ENCODE measurements around the gene KASH5. TPM values are rescaled to one million over a fixed set of nuclear protein-coding genes. Genes with fewer than 3 reads are reported as not detected.

KASH5 gene
- total RNA-seq, 2 experiments from 2014 or later = 12.0 to 16.3 TPM

DNA sequence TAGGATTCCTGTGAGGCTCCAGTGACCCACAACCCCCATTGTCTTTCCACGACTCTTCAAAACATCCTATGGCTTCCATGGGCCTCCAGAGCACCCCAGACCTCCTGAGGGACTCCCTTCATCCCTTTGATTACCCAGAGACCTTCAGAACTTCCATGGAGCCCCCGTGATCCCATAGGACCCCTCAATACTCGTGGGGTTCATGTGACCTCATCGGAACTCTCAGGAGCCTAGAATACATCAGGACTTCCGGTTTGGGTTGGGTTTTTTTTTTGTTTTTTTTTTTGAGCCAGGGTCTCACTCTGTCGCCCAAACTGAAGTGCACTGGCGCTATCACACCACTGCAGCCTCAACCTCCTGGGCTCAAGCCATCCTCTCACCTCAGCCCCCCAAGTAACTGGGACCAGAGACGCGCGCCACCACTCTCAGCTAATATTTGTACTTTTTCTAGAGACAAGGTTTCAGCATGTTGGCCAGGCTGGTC, 65.8 kb downstream of the KASH5 start:
- CTCF ChIA-PET (ENCODE audit: unreplicated experiment) = no interaction called here
- Histone ChIP-seq H3K79me2 (ENCODE audit: insufficient read depth, low read depth, low read length) (peaks cover 44% of the 10 kb centered on the region), H3K9me3 (ENCODE audit: low read length) (no peaks in the 10 kb centered on the region), H3K4me1 (ENCODE audit: insufficient read depth, low read length, poor library complexity, severe bottlenecking) (peaks cover 31% of the 10 kb centered on the region), H3K4me2 (ENCODE audit: low read length) (peak overlapping the region; percentile 94), H4K20me1 (ENCODE audit: insufficient read depth, low read length) (no peaks in the 10 kb centered on the region), H2AFZ (ENCODE audit: low read length) (no peak overlapping the region), H3K36me3 (ENCODE audit: insufficient read depth, low read length) (peaks cover 37% of the 10 kb centered on the region), H3K27ac (ENCODE audit: low read depth, low read length, poor library complexity, severe bottlenecking) (peak overlapping the region; percentile 92), H3K9me2 (ENCODE audit: insufficient read depth, low read length) (no peaks in the 10 kb centered on the region), H3K4me3 (ENCODE audit: low read depth, low read length, poor library complexity, severe bottlenecking) (peak overlapping the region; percentile 93)
- DNase-seq (ENCODE audit: low spot score) = peak; percentile 47
- TSS peak; percentile 96 for BruUV-seq (replicated peaks)
- intact Hi-C loops (cut with micrococcal nuclease; ENCODE audit: unreplicated experiment) = loop anchor here (5.0 kb wide), 1 partner anchor 34 kb away; the partner anchor contains the start of gene RPL13A
- TF ChIP-seq EZH2phosphoT487 (IDR thresholded peaks at IDR 0.05; ENCODE audit: borderline replicate concordance, low read depth, low read length) (no peak), CTCF (conservative IDR thresholded peaks at IDR 0.05; ENCODE audit: low read length) (no peak)
- POLR2A ChIA-PET = interaction anchor here (0.6 to 1.1 kb wide), 5 partner anchors 10 to 873 kb away, joined by 3 to 7 read pairs (median 3); no protein-coding TSS in a partner anchor

GRCh38 chr19:49455773-49456172, 67.7 kb downstream of the KASH5 start:
- POLR2A ChIA-PET = no interaction called here

More at GRCh38 chr19:49455773-49456172, 67.7 kb downstream of the KASH5 start:
- Histone ChIP-seq H3K9me2 (ENCODE audit: insufficient read depth, low read length) (no peaks in the 10 kb centered on the region), H2AFZ (ENCODE audit: low read length) (no peak overlapping the region), H3K4me3 (ENCODE audit: low read depth, low read length, poor library complexity, severe bottlenecking) (no peak overlapping the region), H3K4me1 (ENCODE audit: insufficient read depth, low read length, poor library complexity, severe bottlenecking) (peaks cover 22% of the 10 kb centered on the region), H3K79me2 (ENCODE audit: insufficient read depth, low read depth, low read length) (peaks cover 35% of the 10 kb centered on the region), H3K9me3 (ENCODE audit: low read length) (no peaks in the 10 kb centered on the region), H3K36me3 (ENCODE audit: insufficient read depth, low read length) (peaks cover 39% of the 10 kb centered on the region), H3K4me2 (ENCODE audit: low read length) (no peak overlapping the region), H4K20me1 (ENCODE audit: insufficient read depth, low read length) (no peaks in the 10 kb centered on the region), H3K27ac (ENCODE audit: low read depth, low read length, poor library complexity, severe bottlenecking) (no peak overlapping the region)
- BruUV-seq (replicated peaks) = no TSS peak
- TF ChIP-seq EZH2phosphoT487 (IDR thresholded peaks at IDR 0.05; ENCODE audit: borderline replicate concordance, low read depth, low read length) = no peak
- no peak for TF ChIP-seq CTCF (conservative IDR thresholded peaks at IDR 0.05; ENCODE audit: low read length)
- no peak for DNase-seq (ENCODE audit: low spot score)
- CTCF ChIA-PET (ENCODE audit: unreplicated experiment) = no interaction called here
- intact Hi-C loops (cut with micrococcal nuclease; ENCODE audit: unreplicated experiment) = no loop called here

All from OCI-LY7 (cell line).